ENCODE results near the gene FKBP1A. TPM values are rescaled to one million over a fixed set of nuclear protein-coding genes. Genes with fewer than 3 reads are reported as not detected.

FKBP1A gene
- total and polyA plus RNA-seq, 2 donors (not counting 3 experiments of a cell fraction or from before 2014, with no cell fraction given) = 968 to 1,972 TPM

DNA sequence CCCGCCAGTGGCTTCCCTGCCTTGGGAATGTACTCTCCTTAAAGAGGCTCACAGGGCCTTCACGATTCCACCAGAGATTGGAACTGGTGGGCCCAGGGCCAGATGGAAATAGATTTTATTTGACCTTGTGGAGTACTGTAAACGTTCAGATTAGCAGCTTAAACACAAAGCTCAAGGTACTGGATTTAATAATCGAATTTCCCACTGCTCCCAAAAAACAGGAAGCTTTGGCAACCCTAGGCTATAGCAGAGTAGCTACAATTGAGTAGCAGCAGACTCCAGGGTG is 71.3 kb downstream of the FKBP1A start:
- dilution Hi-C loops (cut with MboI; ENCODE audit: extremely low pct_ligation_motif_present, low sequenced_read_pairs) = loop anchor here (25.0 kb wide), 1 partner anchor 116 kb away; no protein-coding TSS in a partner anchor
- POLR2A ChIA-PET = no interaction called here
- TF ChIP-seq EZH2 (IDR thresholded peaks at IDR 0.05; ENCODE audit: borderline replicate concordance, low read depth, low read length, severe bottlenecking) = no peak
- TF ChIP-seq GATA2 (IDR thresholded peaks at IDR 0.05; ENCODE audit: insufficient read depth, insufficient read length, low read depth, low read length) = no peak
- no peak for TF ChIP-seq MYC (IDR thresholded peaks at IDR 0.05; ENCODE audit: low read depth, low read length)
- TF ChIP-seq FOS (IDR thresholded peaks at IDR 0.05; ENCODE audit: borderline replicate concordance, insufficient read depth, low read length) = no peak
- TF ChIP-seq POLR2A (IDR thresholded peaks at IDR 0.05; ENCODE audit: low read depth, low read length) = no peak
- TF ChIP-seq, protein P1, sequence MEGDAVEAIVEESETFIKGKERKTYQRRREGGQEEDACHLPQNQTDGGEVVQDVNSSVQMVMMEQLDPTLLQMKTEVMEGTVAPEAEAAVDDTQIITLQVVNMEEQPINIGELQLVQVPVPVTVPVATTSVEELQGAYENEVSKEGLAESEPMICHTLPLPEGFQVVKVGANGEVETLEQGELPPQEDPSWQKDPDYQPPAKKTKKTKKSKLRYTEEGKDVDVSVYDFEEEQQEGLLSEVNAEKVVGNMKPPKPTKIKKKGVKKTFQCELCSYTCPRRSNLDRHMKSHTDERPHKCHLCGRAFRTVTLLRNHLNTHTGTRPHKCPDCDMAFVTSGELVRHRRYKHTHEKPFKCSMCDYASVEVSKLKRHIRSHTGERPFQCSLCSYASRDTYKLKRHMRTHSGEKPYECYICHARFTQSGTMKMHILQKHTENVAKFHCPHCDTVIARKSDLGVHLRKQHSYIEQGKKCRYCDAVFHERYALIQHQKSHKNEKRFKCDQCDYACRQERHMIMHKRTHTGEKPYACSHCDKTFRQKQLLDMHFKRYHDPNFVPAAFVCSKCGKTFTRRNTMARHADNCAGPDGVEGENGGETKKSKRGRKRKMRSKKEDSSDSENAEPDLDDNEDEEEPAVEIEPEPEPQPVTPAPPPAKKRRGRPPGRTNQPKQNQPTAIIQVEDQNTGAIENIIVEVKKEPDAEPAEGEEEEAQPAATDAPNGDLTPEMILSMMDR (IDR thresholded peaks at IDR 0.05; ENCODE audit: extremely low read depth in 1 of 2, insufficient read depth in 1 of 2, low read depth in 1 of 2, low read length in 2 of 2) = no peak
- no peak for TF ChIP-seq JUN (IDR thresholded peaks at IDR 0.05; ENCODE audit: borderline replicate concordance, insufficient read depth, insufficient read length, low read depth)
- TF ChIP-seq POLR2AphosphoS5 (IDR thresholded peaks at IDR 0.05; ENCODE audit: insufficient read depth, low read depth, low read length) = no peak
- TF ChIP-seq, protein P2, sequence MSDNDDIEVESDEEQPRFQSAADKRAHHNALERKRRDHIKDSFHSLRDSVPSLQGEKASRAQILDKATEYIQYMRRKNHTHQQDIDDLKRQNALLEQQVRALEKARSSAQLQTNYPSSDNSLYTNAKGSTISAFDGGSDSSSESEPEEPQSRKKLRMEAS (IDR thresholded peaks at IDR 0.05; ENCODE audit: insufficient read depth, insufficient read length) = no peak
- Histone ChIP-seq H2AFZ (ENCODE audit: low read depth, low read length) (no peak overlapping the region), H3K27ac (ENCODE audit: insufficient read depth, low read depth, low read length) (peak overlapping the region; percentile 99), H3K4me1 (ENCODE audit: control insufficient read depth, extremely low read depth, insufficient read depth, low read length) (peaks cover 40% of the 10 kb centered on the region), H3K4me3 (replicated peaks in 1 of 3; ENCODE audit: insufficient read depth in 1 of 3, low read depth in 1 of 3, low read length in 3 of 3) (no peak overlapping the region), H3K9ac (replicated peaks; ENCODE audit: extremely low read depth, insufficient read depth, low read length) (no peak overlapping the region), H4K20me1 (replicated peaks; ENCODE audit: control insufficient read depth, extremely low read depth, insufficient read depth, low read length) (no peaks in the 10 kb centered on the region), H3K36me3 (ENCODE audit: control insufficient read depth in 2 of 2, extremely low read depth in 1 of 2, insufficient read depth in 2 of 2, low read length in 2 of 2) (no peaks in the 10 kb centered on the region), H3K27me3 (ENCODE audit: control insufficient read depth in 2 of 2, insufficient read depth in 2 of 2, low read length in 2 of 2) (no peaks in the 10 kb centered on the region), H3K79me2 (ENCODE audit: control insufficient read depth, insufficient read depth, low read length) (peaks cover 7% of the 10 kb centered on the region), H3K9me3 (replicated peaks; ENCODE audit: control insufficient read depth, insufficient read depth, low read length) (no peaks in the 10 kb centered on the region), H3K9me1 (replicated peaks; ENCODE audit: control insufficient read depth, extremely low read depth, insufficient read depth, low read length) (no peaks in the 10 kb centered on the region), H3K4me2 (ENCODE audit: insufficient read depth, low read length) (no peak overlapping the region)
- FAIRE-seq (no peak), DNase-seq (ENCODE audit: low read depth, low spot score) (no peak)
- no TSS peak for BruUV-seq (replicated peaks)
- CTCF ChIA-PET = interaction anchor here (0.8 to 2.2 kb wide), 5 partner anchors 9 to 115 kb away, joined by 3 to 21 read pairs (median 7); no protein-coding TSS in a partner anchor
- intact Hi-C loops (cut with micrococcal nuclease) = loop anchor here (5.0 kb wide), 1 partner anchor 94 kb away; the partner anchor contains the start of gene RAD21L1

Measured in endothelial cell of umbilical vein (primary cell).